ENCODE data around the gene VPS13D.

- no peak for TF ChIP-seq CTCF (IDR thresholded peaks at IDR 0.05)
- TF ChIP-seq POLR2A (IDR thresholded peaks at IDR 0.05): no peak
Measured at GRCh38 chr1:12482988-12483387, 253.2 kb downstream of the VPS13D start.

Measured in esophagus squamous epithelium (tissue), 4 donors.